Ishikawa (cell line): ENCODE measurements around the gene SLAMF1.

Source experiments
- CEBPB ChIP-seq: IDR thresholded peaks from 2 replicates; pipeline ENCODE4 v1.6.1; 2012
- CREB1 ChIP-seq: IDR thresholded peaks from 2 replicates; pipeline ENCODE4 v1.6.1; 2012; ENCODE audit warnings: low read depth
- EGR1 ChIP-seq: IDR thresholded peaks from 2 replicates; pipeline ENCODE4 v1.6.1; 2012
- EP300 ChIP-seq: IDR thresholded peaks from 2 replicates; pipeline ENCODE4 v1.6.1; 2012; ENCODE audit warnings: borderline replicate concordance
- FOXM1 ChIP-seq: IDR thresholded peaks from 2 replicates; pipeline ENCODE4 v1.6.1; 2012; ENCODE audit warnings: low read depth, borderline replicate concordance
- MAX ChIP-seq: IDR thresholded peaks from 2 replicates; pipeline ENCODE4 v1.6.1; 2012
- NFIC ChIP-seq: IDR thresholded peaks from 2 replicates; pipeline ENCODE4 v1.6.1; 2012
- RAD21 ChIP-seq: IDR thresholded peaks from 2 replicates; pipeline ENCODE4 v1.6.1; 2012; ENCODE audit warnings: low read depth
- REST ChIP-seq: IDR thresholded peaks from 2 replicates; pipeline ENCODE4 v1.6.1; 2012; ENCODE audit warnings: low read depth, mild to moderate bottlenecking
- TAF1 ChIP-seq: IDR thresholded peaks from 2 replicates; pipeline ENCODE4 v1.6.1; 2012; ENCODE audit warnings: low read depth, mild to moderate bottlenecking
- TCF12 ChIP-seq: IDR thresholded peaks from 2 replicates; pipeline ENCODE4 v1.6.1; 2012; ENCODE audit warnings: low read depth
- TEAD4 ChIP-seq: IDR thresholded peaks from 2 replicates; pipeline ENCODE4 v1.6.1; 2012
- USF1 ChIP-seq: IDR thresholded peaks from 2 replicates; pipeline ENCODE4 v1.6.1; 2012
- YY1 ChIP-seq: IDR thresholded peaks from 2 replicates; pipeline ENCODE4 v1.6.1; 2012; ENCODE audit warnings: low read depth
- ZBTB7A ChIP-seq: IDR thresholded peaks from 2 replicates; pipeline ENCODE4 v1.6.1; 2012; ENCODE audit warnings: low read depth

The SLAMF1 gene

GRCh38 chr1:160666079-160666442 lies 19.2 kb upstream of the SLAMF1 start:
- TF ChIP-seq CREB1 (no peak), ZBTB7A (no peak), REST (no peak), EGR1 (no peak), EP300 (no peak), USF1 (no peak)

GRCh38 chr1:160665330-160666078 lies 18.7 kb upstream of the SLAMF1 start:
- TF ChIP-seq RAD21 (no peak), CREB1 (no peak)

GRCh38 chr1:160664573-160665051 lies 17.8 kb upstream of the SLAMF1 start:
- TF ChIP-seq REST (no peak), TEAD4 (no peak), FOXM1 (no peak), NFIC (no peak), EP300 (no peak), USF1 (no peak), TCF12 (no peak), CREB1 (no peak), YY1 (no peak), TAF1 (no peak), EGR1 (no peak), ZBTB7A (no peak), MAX (no peak), CEBPB (no peak), RAD21 (no peak)

GRCh38 chr1:160662910-160663309 lies 16.1 kb upstream of the SLAMF1 start:
- no peak for TF ChIP-seq CREB1
- TF ChIP-seq NFIC, result no peak
- no peak for TF ChIP-seq TEAD4
- TF ChIP-seq RAD21, result no peak
- no peak for TF ChIP-seq FOXM1
- TF ChIP-seq MAX, result no peak
- TF ChIP-seq TCF12, result no peak

- TF ChIP-seq FOXM1 (no peak), TEAD4 (no peak), MAX (no peak), EGR1 (no peak), EP300 (no peak), USF1 (no peak), REST (no peak), CREB1 (no peak), TAF1 (no peak)
These were observed 12.7 kb upstream of the SLAMF1 start for GRCh38 chr1:160659566-160659965.
